ENCODE results near the gene SPTBN5.
A peak's percentile ranks its signal among the peaks of the same experiment; 100 is the strongest.

The SPTBN5 gene

GRCh38 chr15:41824062-41824745 lies 69.6 kb downstream of the SPTBN5 start:
- DNase-seq (ENCODE audit: low spot score) = no peak

- DNase-seq (ENCODE audit: low spot score) = no peak
Observed at GRCh38 chr15:41823502-41823901, 70.4 kb downstream of the SPTBN5 start.

GRCh38 chr15:41822957-41823356 lies 70.9 kb downstream of the SPTBN5 start:
- DNase-seq (ENCODE audit: low spot score) = no peak

DNA sequence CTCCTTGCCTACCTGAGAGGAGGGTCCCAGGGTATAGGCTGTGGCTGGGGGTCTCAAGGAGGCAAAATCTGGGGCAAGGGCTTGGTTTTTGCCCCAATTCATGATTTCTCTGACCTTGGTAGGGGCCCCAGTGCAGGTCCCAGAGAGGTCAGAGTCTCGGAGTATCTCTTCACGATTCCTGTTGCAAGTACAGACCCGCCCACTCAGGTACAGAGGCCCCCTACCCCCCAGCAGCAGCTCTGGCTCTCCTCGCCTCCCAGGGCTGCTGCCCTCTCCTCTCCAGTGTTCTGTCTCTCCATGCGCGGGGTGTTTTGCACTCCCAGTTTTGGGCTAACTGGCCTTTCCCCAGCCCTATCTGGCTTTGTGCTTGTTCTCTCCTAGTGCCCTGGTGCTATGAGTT lies 71.4 kb downstream of the SPTBN5 start:
- no peak for DNase-seq (ENCODE audit: low spot score)

DNA sequence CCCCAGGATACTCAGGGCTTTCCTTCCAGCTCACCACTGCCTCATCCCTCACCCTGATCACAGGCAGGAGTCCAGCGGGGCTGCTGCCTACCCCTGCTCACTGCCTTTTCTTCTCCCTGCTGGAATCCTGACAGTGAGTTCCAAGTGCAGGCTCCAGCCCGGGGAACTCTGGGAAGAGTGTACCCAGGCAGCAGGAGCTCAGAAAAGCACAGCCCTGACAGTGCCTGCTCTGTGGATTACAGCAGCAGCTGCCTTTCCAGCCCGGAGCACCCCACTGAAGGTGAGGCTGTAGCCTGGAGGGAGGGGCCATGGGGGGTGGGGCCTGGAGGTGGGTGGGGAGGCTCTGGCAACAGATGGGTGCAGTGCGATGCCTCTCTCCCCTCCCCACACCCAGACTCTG lies 72.0 kb downstream of the SPTBN5 start:
- no peak for DNase-seq (ENCODE audit: low spot score)

DNA sequence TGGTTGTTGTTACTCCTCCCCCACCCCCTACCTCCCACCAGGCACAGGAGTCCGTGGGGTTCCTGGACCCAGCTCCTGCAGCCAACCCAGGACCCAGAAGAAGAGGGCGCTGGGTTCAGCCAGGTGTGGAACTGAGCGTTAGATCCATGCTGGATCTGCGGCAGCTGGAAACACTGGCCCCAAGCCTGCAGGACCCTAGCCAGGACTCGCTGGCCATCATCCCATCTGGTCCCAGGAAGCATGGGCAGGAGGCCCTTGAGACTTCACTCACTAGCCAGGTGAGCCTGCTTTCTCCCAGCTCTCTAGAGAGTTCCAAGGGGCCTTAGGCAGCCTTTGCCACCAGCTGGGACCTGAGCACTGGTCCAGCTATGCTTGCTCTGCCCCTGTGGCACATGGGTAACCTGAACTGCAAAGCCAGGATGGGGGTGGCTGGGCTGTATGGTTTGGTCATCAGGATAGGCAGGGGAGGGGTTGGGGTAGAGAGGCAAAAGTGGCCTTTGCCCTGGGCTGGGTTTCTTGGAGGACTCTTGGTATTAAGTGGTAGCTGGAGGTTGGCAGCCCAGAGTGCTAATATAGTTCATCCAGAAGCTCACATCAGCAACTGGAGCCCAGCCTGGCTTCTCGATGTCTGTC lies 72.9 kb downstream of the SPTBN5 start:
- no peak for DNase-seq (ENCODE audit: low spot score)

GRCh38 chr15:41819455-41820050 lies 74.3 kb downstream of the SPTBN5 start:
- no peak for DNase-seq (ENCODE audit: low spot score)

DNA sequence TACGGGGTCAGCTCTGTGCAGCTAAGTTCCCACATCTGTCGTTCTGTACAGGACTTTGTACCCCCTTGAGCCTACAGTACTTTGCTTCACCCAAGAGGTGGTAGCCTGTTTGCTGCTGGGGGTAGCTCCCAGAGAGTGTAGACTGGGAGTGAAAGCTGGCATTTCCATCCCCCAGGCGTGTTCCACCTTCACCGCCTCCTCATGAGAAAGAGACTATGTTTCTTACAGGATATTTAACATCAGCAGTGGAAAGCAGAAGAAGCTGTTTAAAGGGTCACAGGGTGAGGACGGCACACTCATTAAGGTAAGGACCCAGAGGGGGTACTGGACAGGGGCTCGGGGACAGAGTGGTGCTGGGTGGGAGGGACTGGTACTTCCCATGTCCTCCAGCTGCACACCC lies 76.1 kb downstream of the SPTBN5 start:
- no peak for DNase-seq (ENCODE audit: low spot score)

DNA sequence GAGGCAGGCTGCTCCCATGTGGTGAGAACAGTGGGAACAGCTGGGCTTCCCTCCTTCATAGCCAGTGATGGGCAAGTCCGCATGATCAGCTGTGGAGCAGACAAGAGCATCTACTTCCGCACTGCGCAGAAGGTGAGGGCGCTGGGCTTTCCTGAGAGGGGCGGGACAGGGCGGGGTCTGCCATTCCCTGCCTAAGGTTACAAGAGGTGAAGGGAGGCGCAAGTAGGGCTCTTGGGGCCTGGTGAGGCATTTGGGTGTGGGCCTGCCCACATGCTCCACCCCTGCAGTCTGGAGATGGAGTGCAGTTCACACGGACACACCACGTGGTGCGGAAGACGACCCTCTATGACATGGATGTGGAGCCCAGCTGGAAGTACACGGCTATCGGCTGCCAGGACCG lies 76.5 kb downstream of the SPTBN5 start:
- DNase-seq (ENCODE audit: low spot score) = no peak

DNA sequence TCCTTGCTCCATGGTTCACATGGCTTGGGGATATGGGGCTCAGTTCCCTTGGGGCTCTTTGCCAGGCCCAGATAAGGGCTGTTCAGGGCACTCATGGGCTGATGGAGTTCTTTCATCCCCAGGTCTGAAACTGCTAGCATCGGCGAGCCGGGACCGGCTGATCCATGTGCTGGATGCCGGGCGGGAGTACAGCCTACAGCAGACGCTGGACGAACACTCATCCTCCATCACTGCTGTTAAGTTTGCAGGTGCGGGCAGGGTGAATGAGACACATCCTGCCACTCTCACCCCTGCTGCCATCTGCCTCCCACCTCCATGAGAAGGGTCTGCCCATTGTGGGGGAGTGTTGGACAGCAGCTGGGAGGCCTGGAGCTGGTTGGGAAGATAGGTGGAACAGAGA lies 77.1 kb downstream of the SPTBN5 start:
- no peak for DNase-seq (ENCODE audit: low spot score)

DNA sequence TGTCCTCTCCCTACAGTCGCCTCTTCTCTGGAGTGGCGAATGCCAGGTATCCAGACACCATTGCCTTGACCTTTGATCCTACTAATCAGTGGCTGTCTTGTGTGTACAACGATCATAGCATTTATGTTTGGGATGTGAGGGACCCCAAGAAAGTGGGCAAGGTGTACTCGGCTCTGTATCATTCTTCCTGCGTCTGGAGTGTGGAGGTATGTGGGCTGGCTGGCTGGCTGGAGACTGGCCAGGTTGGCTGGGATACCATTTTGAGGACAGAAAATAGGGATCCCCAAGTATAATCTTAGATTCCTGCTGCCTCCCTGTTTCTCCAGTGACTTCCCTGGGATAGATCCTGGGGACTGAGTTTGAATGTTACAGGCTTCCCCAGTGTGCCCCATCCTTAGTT lies 79.3 kb downstream of the SPTBN5 start:
- no peak for DNase-seq (ENCODE audit: low spot score)

DNA sequence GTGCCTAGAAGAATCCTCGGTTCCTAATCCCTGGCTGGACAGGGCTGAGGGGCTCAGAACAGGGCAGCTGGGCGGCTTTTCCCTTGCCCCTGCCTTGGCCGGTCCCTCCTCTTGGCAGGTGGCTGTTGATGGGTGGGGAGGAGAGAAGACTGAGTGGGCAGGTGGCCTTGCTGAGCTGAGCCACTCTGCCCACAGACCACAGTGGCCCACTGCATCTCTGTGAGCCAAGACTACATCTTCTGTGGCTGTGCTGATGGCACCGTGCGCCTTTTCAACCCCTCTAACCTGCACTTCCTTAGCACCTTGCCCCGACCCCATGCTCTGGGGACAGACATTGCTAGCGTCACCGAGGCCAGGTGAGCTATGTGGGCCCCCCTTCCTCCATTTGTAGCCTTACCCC lies 80.4 kb downstream of the SPTBN5 start:
- no peak for DNase-seq (ENCODE audit: low spot score)

DNA sequence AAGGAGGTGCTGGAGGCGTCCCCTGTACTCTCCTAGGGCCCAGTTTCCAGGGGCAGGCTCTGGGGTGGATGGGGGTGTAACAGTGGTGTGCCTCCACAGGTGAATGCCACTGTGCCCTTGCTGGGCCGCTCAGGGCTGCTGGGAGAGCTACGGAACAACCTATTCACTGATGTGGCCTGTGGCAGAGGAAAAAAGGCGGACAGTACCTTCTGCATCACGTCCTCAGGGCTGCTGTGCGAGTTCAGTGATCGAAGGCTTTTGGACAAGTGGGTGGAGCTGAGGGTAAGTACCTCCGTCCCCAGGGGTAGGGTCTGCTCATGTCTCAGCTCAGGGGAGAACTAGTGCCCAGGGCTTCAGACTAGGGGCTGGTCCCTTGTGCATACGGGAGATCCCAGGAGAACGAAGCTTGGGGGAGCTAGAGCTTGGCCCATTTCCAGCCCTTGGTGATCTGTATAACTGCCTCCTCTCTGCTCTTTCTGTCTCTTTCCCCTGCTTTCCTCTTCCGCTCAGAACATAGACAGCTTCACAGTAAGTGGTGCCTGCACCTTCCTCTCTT lies 81.0 kb downstream of the SPTBN5 start:
- DNase-seq (ENCODE audit: low spot score) = no peak

DNA sequence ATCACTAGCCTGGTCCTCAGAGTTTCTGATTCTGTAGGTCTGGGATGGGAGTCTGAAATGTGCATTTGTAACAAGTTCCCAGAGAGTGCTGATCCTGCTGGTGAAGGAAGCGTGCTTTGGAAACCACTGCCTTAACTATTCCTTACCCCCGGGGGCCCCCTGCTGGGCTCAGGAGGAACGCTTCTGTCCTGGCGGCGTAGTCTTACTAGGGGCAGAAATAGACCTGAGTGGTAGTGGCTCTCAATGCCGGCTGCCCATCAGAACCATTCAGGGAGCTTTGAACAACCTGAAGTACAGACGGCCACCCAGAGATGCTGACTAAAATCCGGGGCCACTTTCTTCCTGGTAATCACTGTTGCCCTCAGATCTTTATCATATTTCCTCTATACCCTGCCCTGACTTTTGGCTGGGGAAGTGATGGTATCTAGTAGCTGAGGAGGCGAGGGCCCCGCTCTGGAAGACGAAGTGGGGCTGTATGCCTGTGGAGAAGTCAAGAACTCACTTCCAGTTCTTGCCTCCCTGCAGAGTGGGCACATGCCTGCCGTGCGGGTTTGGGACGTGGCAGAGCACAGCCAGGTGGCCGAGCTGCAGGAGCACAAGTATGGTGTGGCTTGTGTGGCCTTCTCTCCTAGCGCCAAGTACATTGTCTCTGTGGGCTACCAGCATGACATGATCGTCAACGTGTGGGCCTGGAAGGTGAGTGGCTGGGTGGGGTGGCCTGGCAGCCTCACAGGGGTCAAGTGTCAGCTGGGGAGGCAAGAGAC lies 82.2 kb downstream of the SPTBN5 start:
- peak; percentile 79 for DNase-seq (ENCODE audit: low spot score)

DNA sequence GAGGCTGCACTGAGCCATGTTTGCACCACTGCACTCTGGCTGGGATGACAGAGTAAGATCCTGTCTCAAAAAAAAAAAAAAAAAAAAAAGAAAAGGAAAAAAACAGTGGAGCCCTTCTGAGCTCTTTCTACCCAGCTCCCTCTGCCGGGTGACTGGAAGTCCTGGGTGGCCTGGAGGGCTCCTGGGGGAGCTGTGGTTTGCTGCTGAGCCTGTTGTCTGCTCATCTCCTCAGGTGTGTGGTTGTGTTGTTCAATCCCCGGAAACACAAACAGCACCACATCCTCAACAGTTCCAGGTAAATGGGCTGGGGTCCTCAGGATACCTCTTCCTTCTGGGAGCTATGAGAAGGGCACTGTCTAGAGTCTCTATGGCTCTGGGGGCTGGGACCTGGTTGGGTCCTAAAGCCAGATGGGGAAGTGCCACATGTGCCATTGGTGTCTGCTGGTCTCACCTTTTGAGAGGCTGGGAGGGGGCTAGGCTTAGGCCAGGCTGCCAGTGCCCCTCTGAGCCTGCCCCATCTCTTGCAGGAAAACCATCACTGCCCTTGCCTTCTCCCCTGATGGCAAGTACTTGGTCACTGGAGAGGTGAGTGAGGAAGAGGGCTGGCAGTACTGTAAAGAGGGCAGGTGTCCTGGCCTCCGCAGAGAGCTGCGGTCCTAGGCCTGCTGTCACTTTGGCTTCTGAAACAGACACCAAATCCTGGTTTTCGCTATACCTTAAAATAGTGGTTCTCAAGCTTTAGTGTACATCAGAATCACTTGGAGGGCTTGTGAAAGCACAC lies 83.0 kb downstream of the SPTBN5 start:
- no peak for DNase-seq (ENCODE audit: low spot score)

GRCh38 chr15:41809526-41810220 lies 84.2 kb downstream of the SPTBN5 start:
- DNase-seq (ENCODE audit: low spot score) = no peak

GRCh38 chr15:41809121-41809520 lies 84.7 kb downstream of the SPTBN5 start:
- DNase-seq (ENCODE audit: low spot score) = no peak

DNA sequence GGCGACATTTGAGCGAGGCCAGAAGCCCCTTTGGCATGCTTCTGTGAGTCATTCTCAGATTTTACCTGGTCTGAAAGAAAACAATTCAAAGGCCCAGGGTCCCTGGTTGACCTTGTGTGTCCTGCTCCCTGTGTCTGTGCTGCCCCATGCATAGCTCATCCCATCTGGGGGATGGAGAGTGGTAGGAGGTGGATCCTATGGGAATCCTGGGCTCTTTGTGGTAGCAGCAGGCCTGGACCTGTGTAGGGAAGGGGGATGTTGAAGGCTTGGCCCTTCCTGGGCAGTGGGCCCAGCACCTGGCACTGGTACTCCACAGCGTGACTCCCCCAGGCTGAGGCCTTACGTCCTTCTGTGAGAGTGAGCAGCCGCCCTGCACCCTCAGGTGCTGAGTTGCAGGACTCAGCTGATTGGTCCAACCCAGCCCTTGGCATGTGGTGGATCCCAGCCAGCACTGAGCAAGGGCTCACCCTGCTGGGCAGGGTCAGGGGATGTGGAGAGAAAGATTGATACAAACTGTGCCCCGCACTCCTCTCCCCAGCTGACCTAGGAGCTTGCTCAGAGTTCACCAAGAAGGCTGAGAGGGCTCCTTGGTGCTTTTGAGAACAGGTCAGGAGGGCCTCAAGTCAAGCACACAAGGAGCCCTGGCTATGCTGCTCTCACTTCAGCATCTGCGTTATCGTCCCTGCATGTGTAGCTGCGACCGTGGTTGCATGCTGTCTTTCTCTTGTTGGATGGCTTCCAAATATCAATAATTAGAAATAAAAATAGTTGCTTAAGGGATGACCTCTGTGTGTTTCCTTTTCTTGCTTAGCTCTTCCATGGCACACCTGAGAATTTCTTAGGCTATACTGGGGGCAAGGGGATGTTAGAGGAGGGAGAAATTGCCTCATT lies 87.3 kb downstream of the SPTBN5 start:
- no peak for DNase-seq (ENCODE audit: low spot score)

DNA sequence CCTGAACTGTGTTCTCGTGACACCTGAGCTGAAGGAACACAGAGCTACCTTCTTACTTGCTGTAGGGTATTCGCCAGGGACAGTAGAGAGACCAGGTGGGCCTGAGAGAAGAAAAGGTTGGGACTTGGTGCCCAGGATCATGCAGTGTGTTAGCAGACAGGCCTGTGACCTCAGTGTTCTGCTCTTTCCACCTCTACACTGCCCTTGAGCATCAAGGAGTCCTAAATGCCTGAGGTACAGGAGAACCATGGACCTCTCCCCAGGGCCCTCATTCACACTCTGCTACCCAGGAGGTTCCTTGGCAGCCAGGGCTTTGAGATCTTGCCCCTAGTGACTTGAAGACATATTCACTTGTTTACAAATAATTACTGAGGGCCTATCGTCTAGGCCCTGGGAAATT lies 88.1 kb downstream of the SPTBN5 start:
- DNase-seq (ENCODE audit: low spot score) = no peak

All from HuH-7.5 (cell line).